Astrocyte (in vitro differentiated cells and primary cell): ENCODE measurements around the gene MFSD6. TPM values are rescaled to one million over a fixed set of nuclear protein-coding genes. Genes with fewer than 3 reads are reported as not detected.

ENCODE experiments used
- DNase-seq: peaks from one replicate; pipeline ENCODE4 v3.0.0-alpha.2; 2010; ENCODE audit warnings: low read depth
- FAIRE-seq: peaks from 2 replicates; lab custom pipeline; 2011; peaks lifted over from hg19 to GRCh38; lab: Jason Lieb, UNC
- H2AFZ ChIP-seq: 2 replicates; pipeline ENCODE4 v1.6.0; 2012; ENCODE audit warnings: low read depth, low read length, inconsistent platforms
- H3K27ac ChIP-seq: 2 replicates; pipeline ENCODE4 v1.5.1; 2011; ENCODE audit warnings: low read depth, low read length, inconsistent platforms
- H3K27me3 ChIP-seq: 2 replicates; pipeline ENCODE4 v1.6.0; 2011; ENCODE audit warnings: low read length, inconsistent platforms; ENCODE audit not compliant: insufficient read depth
- H3K36me3 ChIP-seq: 2 replicates; pipeline ENCODE4 v1.5.1; 2011; ENCODE audit warnings: low read length, inconsistent platforms; ENCODE audit not compliant: insufficient read depth
- H3K4me1 ChIP-seq: 2 replicates; pipeline ENCODE4 v1.5.1; 2011; ENCODE audit warnings: low read length, inconsistent platforms; ENCODE audit not compliant: insufficient read depth
- H3K4me2 ChIP-seq: 2 replicates; pipeline ENCODE4 v1.6.0; 2012; ENCODE audit warnings: low read length, inconsistent platforms
- H3K4me3 ChIP-seq: 2 replicates; pipeline ENCODE4 v1.5.1; 2011; ENCODE audit warnings: low read depth, mild to moderate bottlenecking, low read length, inconsistent platforms; ENCODE audit not compliant: insufficient read depth
- H3K79me2 ChIP-seq: 2 replicates; pipeline ENCODE4 v1.6.0; 2012; ENCODE audit warnings: mild to moderate bottlenecking, low read length, inconsistent platforms; ENCODE audit not compliant: insufficient read depth
- H3K9ac ChIP-seq: 2 replicates; pipeline ENCODE4 v1.6.0; 2012; ENCODE audit warnings: mild to moderate bottlenecking, low read length, inconsistent platforms
- H3K9me3 ChIP-seq: 2 replicates; pipeline ENCODE4 v1.5.1; 2012; ENCODE audit warnings: low read depth, mild to moderate bottlenecking, low read length, inconsistent platforms; ENCODE audit not compliant: insufficient read depth
- H4K20me1 ChIP-seq: 2 replicates; pipeline ENCODE4 v1.6.0; 2012; ENCODE audit warnings: low read length, inconsistent platforms; ENCODE audit not compliant: insufficient read depth
- H3K27ac Mint-ChIP-seq: one replicate; pipeline ENCODE4 v1.8.0; 2021; ENCODE audit warnings: mild to moderate bottlenecking, mixed read lengths; ENCODE audit not compliant: unreplicated experiment
- H3K27me3 Mint-ChIP-seq: one replicate; pipeline ENCODE4 v1.8.0; 2021; ENCODE audit warnings: low read depth, mixed read lengths; ENCODE audit not compliant: unreplicated experiment
- H3K36me3 Mint-ChIP-seq: one replicate; pipeline ENCODE4 v1.8.0; 2021; ENCODE audit warnings: low read depth, mixed read lengths; ENCODE audit not compliant: unreplicated experiment
- H3K4me1 Mint-ChIP-seq: one replicate; pipeline ENCODE4 v1.8.0; 2021; ENCODE audit warnings: low read depth, mixed read lengths; ENCODE audit not compliant: unreplicated experiment
- H3K4me3 Mint-ChIP-seq: one replicate; pipeline ENCODE4 v1.8.0; 2021; ENCODE audit warnings: mild to moderate bottlenecking, moderate library complexity, mixed read lengths; ENCODE audit not compliant: unreplicated experiment
- H3K9me3 Mint-ChIP-seq: one replicate; pipeline ENCODE4 v1.8.0; 2021; ENCODE audit warnings: mild to moderate bottlenecking, mixed read lengths; ENCODE audit not compliant: unreplicated experiment
- CTCF ChIP-seq: IDR thresholded peaks from 2 replicates; pipeline ENCODE4 v1.5.1; 2011; ENCODE audit warnings: low read depth, mild to moderate bottlenecking, inconsistent platforms, low read length, moderate library complexity; ENCODE audit not compliant: insufficient read depth
- EZH2 ChIP-seq: IDR thresholded peaks from 2 replicates; pipeline ENCODE4 v1.6.1; 2012; ENCODE audit warnings: mild to moderate bottlenecking, low read length, inconsistent platforms; ENCODE audit not compliant: insufficient read depth
- total RNA-seq: library from RNA; stranded (reverse); gene quantifications from 2 replicates; pipeline ENCODE4 v1.2.1, GENCODE V29; 2021

MFSD6 gene
- total RNA-seq, 1 donor from 2014 or later: 2.7 TPM

GRCh38 chr2:190545093-190545492 is 136.9 kb downstream of the MFSD6 start:
- H3K36me3 ChIP-seq: no peaks in the 10 kb centered on the region
- DNase-seq: no peak
- H3K27ac ChIP-seq: peak overlapping the region; percentile 66
- no peaks in the 10 kb centered on the region for H3K79me2 ChIP-seq
- TF ChIP-seq EZH2 (no peak), CTCF (no peak)
- no peaks in the 10 kb centered on the region for H3K27me3 ChIP-seq
- Mint-ChIP-seq H3K4me1 (peaks cover 7% of the 10 kb centered on the region), H3K27ac (no peak overlapping the region), H3K4me3 (no peak overlapping the region), H3K9me3 (peaks cover 9% of the 10 kb centered on the region), H3K27me3 (no peaks in the 10 kb centered on the region), H3K36me3 (no peaks in the 10 kb centered on the region)
- H3K4me3 ChIP-seq: peak overlapping the region; percentile 11
- peaks cover 3% of the 10 kb centered on the region for H3K9me3 ChIP-seq
- H4K20me1 ChIP-seq: no peaks in the 10 kb centered on the region
- H2AFZ ChIP-seq: peak overlapping the region; percentile 6
- FAIRE-seq: no peak
- H3K4me2 ChIP-seq: peak overlapping the region; percentile 71
- H3K9ac ChIP-seq: peak overlapping the region; percentile 55
- no peaks in the 10 kb centered on the region for H3K4me1 ChIP-seq

GRCh38 chr2:190545555-190546385 is 137.6 kb downstream of the MFSD6 start:
- H3K27ac Mint-ChIP-seq: peak overlapping the region; percentile 35
- no peaks in the 10 kb centered on the region for H3K79me2 ChIP-seq
- peak overlapping the region; percentile 71 for H3K4me2 ChIP-seq
- peaks cover 2% of the 10 kb centered on the region for H3K9me3 Mint-ChIP-seq
- H3K4me3 Mint-ChIP-seq: no peak overlapping the region
- H3K27ac ChIP-seq: peak overlapping the region; percentile 66
- FAIRE-seq (peak; percentile 17), DNase-seq (peak; percentile 65)
- H3K4me3 ChIP-seq: peak overlapping the region; percentile 11
- no peaks in the 10 kb centered on the region for H3K36me3 ChIP-seq
- TF ChIP-seq EZH2 (no peak), CTCF (no peak)
- H4K20me1 ChIP-seq: no peaks in the 10 kb centered on the region
- H3K9me3 ChIP-seq: no peaks in the 10 kb centered on the region
- H3K27me3 Mint-ChIP-seq: no peaks in the 10 kb centered on the region
- H3K4me1 ChIP-seq: no peaks in the 10 kb centered on the region
- peaks cover 7% of the 10 kb centered on the region for H3K4me1 Mint-ChIP-seq
- H2AFZ ChIP-seq: peak overlapping the region; percentile 6
- no peaks in the 10 kb centered on the region for H3K36me3 Mint-ChIP-seq
- H3K9ac ChIP-seq: peak overlapping the region; percentile 55
- no peaks in the 10 kb centered on the region for H3K27me3 ChIP-seq

GRCh38 chr2:190546734-190547133 is 138.6 kb downstream of the MFSD6 start:
- Mint-ChIP-seq H3K36me3 (no peaks in the 10 kb centered on the region), H3K27me3 (no peaks in the 10 kb centered on the region), H3K9me3 (no peaks in the 10 kb centered on the region), H3K4me1 (peaks cover 7% of the 10 kb centered on the region), H3K4me3 (no peak overlapping the region), H3K27ac (no peak overlapping the region)
- no peaks in the 10 kb centered on the region for H3K79me2 ChIP-seq
- H2AFZ ChIP-seq: no peak overlapping the region
- no peak overlapping the region for H3K4me3 ChIP-seq
- H3K27me3 ChIP-seq: no peaks in the 10 kb centered on the region
- no peaks in the 10 kb centered on the region for H3K4me1 ChIP-seq
- no peaks in the 10 kb centered on the region for H3K36me3 ChIP-seq
- H3K9ac ChIP-seq: no peak overlapping the region
- FAIRE-seq (no peak), DNase-seq (no peak)
- H3K4me2 ChIP-seq: no peak overlapping the region
- no peak overlapping the region for H3K27ac ChIP-seq
- H3K9me3 ChIP-seq: no peaks in the 10 kb centered on the region
- no peak for TF ChIP-seq CTCF
- no peak for TF ChIP-seq EZH2
- no peaks in the 10 kb centered on the region for H4K20me1 ChIP-seq
